Thoracic aorta (tissue), 2 donors: ENCODE results near the gene ASPDH. TPM values are rescaled to one million over a fixed set of nuclear protein-coding genes. Genes with fewer than 3 reads are reported as not detected.

Source experiments
- ATAC-seq: fragments of 150-250 bp; one replicate; pipeline ENCODE4 v1.8.0; 2017; ENCODE audit warnings: low read depth; ENCODE audit not compliant: insufficient number of reproducible peaks, low FRiP score
- DNase-seq: peaks from one replicate; pipeline ENCODE4 v3.0.0-alpha.2; 2020; ENCODE audit warnings: low spot score
- H3K27ac ChIP-seq, 2 donors: fragments of 200-600 bp; sonication (generic); 1 replicate in 1 of 2; 2 replicates in 1 of 2; pipeline ENCODE4 v1.5.1; 2016; ENCODE audit warnings: mild to moderate bottlenecking in 2 of 2, moderate library complexity in 2 of 2
- H3K27me3 ChIP-seq: fragments of 200-600 bp; sonication (generic); replicated peaks from 2 replicates; pipeline ENCODE4 v1.6.0; 2016; ENCODE audit warnings: mild to moderate bottlenecking; ENCODE audit not compliant: insufficient read depth
- H3K36me3 ChIP-seq: fragments of 200-600 bp; sonication (generic); one replicate; pipeline ENCODE4 v1.5.1; 2016
- H3K4me1 ChIP-seq, 2 donors: fragments of 200-600 bp; sonication (generic); 1 replicate in 1 of 2; 2 replicates in 1 of 2; pipeline versions ENCODE4 v1.5.1 to v1.6.0; 2016; ENCODE audit warnings: low read depth in 2 of 2, mild to moderate bottlenecking in 1 of 2; ENCODE audit not compliant: control insufficient read depth in 1 of 2
- H3K4me3 ChIP-seq: fragments of 200-600 bp; sonication (generic); 2 replicates; pipeline ENCODE4 v1.5.1; 2016; ENCODE audit warnings: mild to moderate bottlenecking
- H3K9me3 ChIP-seq: fragments of 200-600 bp; sonication (generic); 2 replicates; pipeline ENCODE4 v1.5.1; 2016
- CTCF ChIP-seq: fragments of 200-600 bp; sonication (generic); IDR thresholded peaks from one replicate; pipeline ENCODE4 v1.5.1; 2019; ENCODE audit warnings: antibody characterized with exemption
- total RNA-seq, 2 donors: library from RNA; depleted of rRNA; stranded (reverse); fragments of >200 nt; gene quantifications; one replicate each; pipeline versions ENCODE4 v1.1.0 to v1.2.3, GENCODE V29; 2016

ASPDH gene
- total RNA-seq, 2 donors from 2014 or later = not detected

DNA sequence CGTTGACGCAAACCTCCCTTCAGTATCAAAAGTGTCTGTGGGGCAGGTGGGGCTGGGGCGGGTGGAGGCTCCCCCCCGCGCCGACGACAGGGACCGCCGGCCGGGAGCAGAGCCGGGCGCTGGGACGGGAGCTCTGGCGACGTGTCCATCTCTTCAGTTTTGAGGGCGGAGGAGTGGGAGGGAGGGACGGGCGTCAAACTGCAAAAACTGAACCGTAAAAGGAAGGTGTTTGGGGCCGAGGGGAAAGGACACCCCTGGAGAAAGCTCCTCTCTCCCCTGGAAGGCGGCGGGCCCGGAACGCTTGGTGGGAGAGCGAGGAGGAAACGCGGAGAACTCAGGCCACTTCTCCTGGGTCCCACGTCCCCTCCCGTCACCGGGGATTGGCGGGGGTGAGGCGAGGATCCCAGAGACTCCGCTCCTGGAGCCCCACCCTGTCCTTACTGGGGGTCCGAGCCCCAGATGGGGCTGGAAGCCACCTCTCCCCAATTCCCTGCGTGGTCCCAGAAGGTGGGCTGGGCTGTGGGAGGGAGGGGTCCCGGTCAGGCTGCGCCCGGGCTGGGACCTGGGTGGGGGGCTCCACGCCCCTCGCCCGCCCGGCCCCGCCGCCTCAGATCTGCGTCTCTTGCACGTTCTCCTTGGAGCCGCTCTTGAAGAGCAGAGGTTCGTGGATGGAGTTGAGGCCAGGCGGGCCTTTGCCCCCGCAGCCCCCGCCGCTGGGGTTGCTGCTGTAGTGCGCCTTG, 3.4 kb upstream of the ASPDH start:
- no peaks in the 10 kb centered on the region for H3K9me3 ChIP-seq
- H3K27me3 ChIP-seq = no peaks in the 10 kb centered on the region
- H3K4me1 ChIP-seq = no peaks in the 10 kb centered on the region
- H3K4me3 ChIP-seq = no peak overlapping the region
- no peak overlapping the region for H3K27ac ChIP-seq
- ATAC-seq (no peak), DNase-seq (no peak)
- no peak for TF ChIP-seq CTCF
- no peaks in the 10 kb centered on the region for H3K36me3 ChIP-seq

GRCh38 chr19:50516456-50516855, 2.7 kb upstream of the ASPDH start:
- TF ChIP-seq CTCF = no peak
- H3K27me3 ChIP-seq = no peaks in the 10 kb centered on the region
- ATAC-seq = no peak
- H3K4me1 ChIP-seq = no peaks in the 10 kb centered on the region
- no peak for DNase-seq
- H3K36me3 ChIP-seq = no peaks in the 10 kb centered on the region
- H3K4me3 ChIP-seq = no peak overlapping the region
- no peaks in the 10 kb centered on the region for H3K9me3 ChIP-seq
- no peak overlapping the region for H3K27ac ChIP-seq

GRCh38 chr19:50515168-50515561, 1.5 kb upstream of the ASPDH start:
- Histone ChIP-seq H3K27ac (no peak overlapping the region), H3K9me3 (no peaks in the 10 kb centered on the region), H3K36me3 (no peaks in the 10 kb centered on the region), H3K4me1 (peaks cover 4 to 6% of the 10 kb centered on the region in 2 donors), H3K27me3 (no peaks in the 10 kb centered on the region), H3K4me3 (no peak overlapping the region)
- DNase-seq = no peak
- no peak for TF ChIP-seq CTCF
- ATAC-seq = no peak

GRCh38 chr19:50514346-50515167, 844 bp upstream of the ASPDH start:
- Histone ChIP-seq H3K4me3 (no peak overlapping the region), H3K36me3 (no peaks in the 10 kb centered on the region)

More at GRCh38 chr19:50514346-50515167, 844 bp upstream of the ASPDH start:
- Histone ChIP-seq H3K27me3 (no peaks in the 10 kb centered on the region), H3K4me1 (peaks cover 7 to 10% of the 10 kb centered on the region in 2 donors), H3K27ac (no peak overlapping the region), H3K9me3 (no peaks in the 10 kb centered on the region)
- DNase-seq (no peak), ATAC-seq (no peak)
- TF ChIP-seq CTCF = no peak
